GM18508 (cell line): ENCODE measurements around the gene MTA3.
"Not testable (repeated sequence)": the region's sequence is repeated elsewhere in the genome, so short reads cannot be mapped to it uniquely, and the experiment has no call there.

Experiments
- ATAC-seq: cut with Tn5 transposase; IDR thresholded peaks from one replicate; pipeline ENCODE4 v1.9.1; 2021; ENCODE audit warnings: moderate number of reproducible peaks; ENCODE audit not compliant: insufficient read depth, unreplicated experiment

MTA3 gene

GRCh38 chr2:42722320-42723190, 154.1 kb downstream of the MTA3 start:
- ATAC-seq, result peak; percentile 80

- ATAC-seq, result no peak
Observed at GRCh38 chr2:42723465-42723864, 155.0 kb downstream of the MTA3 start.

- ATAC-seq, result no peak
Observed at GRCh38 chr2:42724886-42725285, 156.5 kb downstream of the MTA3 start.

GRCh38 chr2:42725657-42726056, 157.2 kb downstream of the MTA3 start:
- no peak for ATAC-seq

- ATAC-seq, result no peak
Observed at GRCh38 chr2:42726680-42727079, 158.2 kb downstream of the MTA3 start.

DNA sequence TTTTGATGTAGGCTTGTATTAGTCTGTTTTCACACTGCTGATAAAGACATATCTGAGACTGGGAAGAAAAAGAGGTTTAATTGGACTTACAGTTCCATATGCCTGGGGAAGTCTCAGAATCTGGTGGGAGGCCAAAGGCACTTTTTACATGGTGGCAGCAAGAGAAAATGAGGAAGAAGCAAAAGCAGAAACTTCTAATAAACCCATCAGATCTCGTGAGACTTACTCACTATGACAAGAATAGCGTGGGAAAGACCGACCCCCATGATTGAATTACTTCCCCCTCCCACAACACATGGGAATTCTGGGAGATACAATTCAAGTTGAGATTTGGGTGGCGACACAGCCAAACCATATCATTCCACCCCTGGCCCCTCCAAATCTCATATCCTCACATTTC, 162.9 kb downstream of the MTA3 start:
- ATAC-seq, result not testable (repeated sequence)

- ATAC-seq, result no peak
Observed at GRCh38 chr2:42733852-42734251, 165.4 kb downstream of the MTA3 start.

DNA sequence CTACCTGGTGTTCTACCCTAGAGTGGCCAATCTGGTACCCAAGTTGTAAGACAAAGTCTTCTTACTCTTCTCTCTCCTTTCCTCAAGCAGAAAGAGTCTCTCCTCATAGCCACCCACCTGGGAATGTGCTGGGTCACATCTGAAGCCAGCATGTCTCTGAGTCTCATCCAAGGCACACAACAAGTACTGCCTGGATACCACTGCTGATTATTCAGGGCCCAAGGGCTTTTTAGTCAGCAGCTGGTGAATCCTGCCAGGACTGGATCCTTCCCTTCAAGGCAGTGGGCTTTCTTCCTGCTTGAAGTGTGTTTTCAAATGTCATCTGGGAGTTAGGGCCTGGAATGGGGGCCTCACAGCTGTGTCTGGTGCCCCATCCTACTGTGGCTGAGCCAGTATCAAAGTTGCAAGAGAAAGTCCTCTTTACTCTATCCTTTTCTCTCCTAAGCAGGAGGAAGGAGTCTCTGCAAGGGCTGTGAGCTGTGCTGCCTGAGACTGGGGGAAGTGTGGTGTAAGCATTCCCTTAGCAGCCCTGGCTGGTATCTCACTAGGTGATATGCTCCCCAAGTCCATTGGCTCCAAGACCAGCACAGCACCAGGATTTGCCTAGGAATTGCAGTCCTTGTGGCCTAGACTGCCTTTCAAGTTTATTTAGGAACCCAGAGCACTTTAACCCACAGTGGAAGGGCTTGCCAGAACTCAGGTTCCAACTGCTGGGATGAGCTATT, 168.3 kb downstream of the MTA3 start:
- no peak for ATAC-seq

DNA sequence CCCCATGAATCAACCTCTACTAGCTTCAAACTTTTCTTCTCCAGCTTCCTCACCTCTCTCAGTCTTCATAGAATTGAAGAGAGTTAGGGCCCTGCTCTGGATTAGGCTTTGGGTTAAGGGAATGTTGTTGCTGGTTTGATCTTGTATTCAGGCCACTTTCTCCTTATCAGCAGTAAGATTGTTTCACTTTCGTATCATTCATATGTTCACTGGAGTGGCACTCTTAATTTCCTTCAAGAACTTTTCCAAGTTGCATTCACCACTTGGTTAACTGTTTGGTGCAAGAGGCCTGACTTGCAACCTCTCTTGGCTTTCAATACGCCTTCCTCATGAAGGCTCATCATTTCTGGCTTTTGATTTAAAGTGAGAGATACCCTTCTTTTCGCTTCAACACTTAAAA, 172.7 kb downstream of the MTA3 start:
- ATAC-seq, result no peak

GRCh38 chr2:42742740-42743658, 174.6 kb downstream of the MTA3 start:
- ATAC-seq, result no peak

DNA sequence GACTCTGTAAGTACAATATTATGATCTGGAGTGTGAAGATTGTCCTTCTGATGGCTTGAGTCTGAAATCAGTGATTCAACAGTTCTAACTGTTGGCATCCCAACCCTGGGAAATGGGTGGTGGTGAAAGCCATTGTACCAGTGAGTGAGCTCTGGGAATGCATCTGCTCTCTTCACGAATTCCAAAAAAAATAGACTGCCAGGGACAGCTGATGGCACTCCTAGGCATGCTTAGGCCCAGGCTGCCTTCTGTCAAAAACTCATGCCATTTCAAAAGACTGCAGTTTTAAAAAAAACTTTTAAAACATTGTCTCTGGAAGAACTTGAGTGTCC, 175.2 kb downstream of the MTA3 start:
- no peak for ATAC-seq

GRCh38 chr2:42744545-42745082, 176.2 kb downstream of the MTA3 start:
- no peak for ATAC-seq

- ATAC-seq, result no peak
Observed at GRCh38 chr2:42747422-42747821, 179.0 kb downstream of the MTA3 start.

- ATAC-seq, result no peak
Observed at GRCh38 chr2:42748840-42749239, 180.4 kb downstream of the MTA3 start.

DNA sequence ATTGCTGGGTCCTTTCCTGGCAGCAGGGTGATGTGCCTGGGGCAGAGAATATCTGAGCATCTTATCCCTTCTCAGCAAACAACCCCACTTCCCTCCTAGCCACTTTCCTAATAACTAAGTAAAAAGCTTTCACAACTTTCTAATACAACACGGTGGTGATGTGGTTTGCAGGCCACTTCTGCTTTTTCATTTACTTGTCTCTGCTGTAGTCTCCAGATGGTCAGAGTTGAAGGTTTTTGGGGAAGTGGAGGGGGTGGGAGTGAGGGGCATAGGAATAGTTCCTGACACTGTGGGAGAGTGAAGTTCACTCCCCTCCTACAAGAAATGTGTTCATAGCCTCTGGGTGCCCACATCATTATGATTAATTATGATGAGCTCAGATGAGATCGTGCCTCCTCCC, 183.9 kb downstream of the MTA3 start:
- peak; percentile 71 for ATAC-seq

- no peak for ATAC-seq
Observed at GRCh38 chr2:42752816-42753813, 184.7 kb downstream of the MTA3 start.

- ATAC-seq, result peak; percentile 52
Observed at GRCh38 chr2:42754021-42754775, 185.8 kb downstream of the MTA3 start.

DNA sequence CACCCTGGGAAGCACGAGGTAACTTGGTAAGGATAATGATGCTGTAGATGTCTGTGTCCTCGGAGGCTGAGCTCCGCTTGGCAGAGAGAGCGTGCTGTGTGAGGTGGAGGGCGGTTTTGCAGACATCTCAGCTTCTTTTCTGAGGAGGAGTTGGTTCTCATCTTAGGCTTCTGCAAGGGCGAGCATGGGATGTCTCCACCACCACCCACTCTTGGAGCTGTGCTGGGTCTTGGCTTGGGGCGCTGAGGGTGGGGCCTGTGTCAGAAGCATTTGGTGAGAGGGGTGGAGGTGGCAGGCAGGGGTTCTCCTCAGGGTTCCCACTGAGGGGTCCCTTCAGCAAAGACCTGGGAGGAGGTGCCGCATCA, 186.3 kb downstream of the MTA3 start:
- ATAC-seq, result no peak
